ENCODE data around the gene GATA1. TPM values are rescaled to one million over a fixed set of nuclear protein-coding genes. Genes with fewer than 3 reads are reported as not detected.

Gene GATA1
- total and polyA plus RNA-seq, 5 donors from 2014 or later: 0.67 TPM; not detected in 4

DNA sequence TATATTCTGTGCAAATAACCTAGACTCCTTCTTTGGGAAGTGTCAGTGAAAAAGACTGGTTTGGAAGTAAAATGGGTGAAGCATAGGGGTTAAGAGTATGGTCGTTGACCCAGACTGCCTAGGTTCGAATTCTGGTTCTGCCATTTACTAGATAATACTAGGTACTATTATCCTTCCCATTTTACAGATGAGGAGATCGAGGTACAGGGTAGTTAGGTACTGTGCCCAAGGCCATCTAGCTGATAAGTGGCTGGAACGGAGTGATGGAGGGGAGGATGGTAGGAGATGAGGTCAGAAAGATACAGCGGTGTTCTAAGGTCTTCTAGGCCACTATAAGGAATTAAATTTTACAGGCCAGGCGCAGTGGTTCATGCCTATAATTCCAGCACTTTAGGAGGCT, 13.8 kb upstream of the GATA1 start:
- H3K9me3 Mint-ChIP-seq: no peaks in the 10 kb centered on the region
- H3K4me3 Mint-ChIP-seq: no peak overlapping the region
- H3K27me3 Mint-ChIP-seq: no peaks in the 10 kb centered on the region
- no peak overlapping the region for H3K27ac Mint-ChIP-seq
- Histone ChIP-seq H3K4me1 (ENCODE audit: control insufficient read depth, insufficient read depth, low read length, poor library complexity, severe bottlenecking) (no peaks in the 10 kb centered on the region), H3K4me3 (ENCODE audit: low read depth, low read length) (no peak overlapping the region), H3K27ac (ENCODE audit: insufficient read depth, low read length, poor library complexity, severe bottlenecking) (no peak overlapping the region), H3K36me3 (ENCODE audit: control insufficient read depth, insufficient read depth, low read length) (no peaks in the 10 kb centered on the region), H3K9me3 (ENCODE audit: control insufficient read depth in 2 of 2, low read length in 2 of 2) (no peaks in the 10 kb centered on the region), H3K27me3 (ENCODE audit: control insufficient read depth, insufficient read depth, low read length) (no peaks in the 10 kb centered on the region)
- H3K36me3 Mint-ChIP-seq: no peaks in the 10 kb centered on the region
- no peak for ATAC-seq (ENCODE audit: low read depth in 2 of 2)
- no peaks in the 10 kb centered on the region for H3K4me1 Mint-ChIP-seq
- DNase-seq: no peak

DNA sequence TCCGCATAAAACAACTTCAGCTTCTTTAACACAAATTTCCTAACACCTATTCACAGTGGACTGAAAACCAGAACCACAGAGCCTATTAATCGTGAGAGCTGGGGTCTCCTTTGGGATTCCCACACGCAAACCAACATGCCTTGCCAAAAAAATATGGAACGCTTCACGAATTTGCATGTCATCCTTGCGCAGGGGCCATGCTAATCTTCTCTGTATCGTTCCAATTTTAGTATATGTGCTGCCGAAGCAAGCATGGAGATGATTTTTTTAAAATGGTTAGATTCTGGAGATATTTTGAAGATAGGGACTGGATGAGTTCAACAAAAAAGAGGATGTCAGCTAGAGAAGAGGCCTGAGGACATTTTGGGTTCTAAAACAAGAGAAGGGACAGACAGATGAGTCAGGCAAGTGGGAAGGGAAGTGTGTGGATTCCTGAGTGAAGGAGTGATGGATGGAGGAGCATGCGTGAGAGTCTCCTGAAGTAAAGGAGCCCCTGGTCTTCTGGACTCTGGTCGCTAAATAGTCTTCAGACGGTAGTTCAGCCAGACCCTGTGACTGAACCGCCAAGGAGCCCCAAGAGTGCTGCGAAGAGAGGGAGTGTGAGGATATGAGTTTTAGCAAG, 9.5 kb upstream of the GATA1 start:
- H3K4me3 Mint-ChIP-seq: no peak overlapping the region
- no peak for ATAC-seq (ENCODE audit: low read depth in 2 of 2)
- H3K9me3 ChIP-seq (ENCODE audit: control insufficient read depth in 2 of 2, low read length in 2 of 2): no peaks in the 10 kb centered on the region
- no peaks in the 10 kb centered on the region for H3K36me3 ChIP-seq (ENCODE audit: control insufficient read depth, insufficient read depth, low read length)
- H3K4me3 ChIP-seq (ENCODE audit: low read depth, low read length): no peak overlapping the region
- H3K9me3 Mint-ChIP-seq: no peaks in the 10 kb centered on the region
- H3K27me3 Mint-ChIP-seq: no peaks in the 10 kb centered on the region
- DNase-seq: no peak
- H3K27ac ChIP-seq (ENCODE audit: insufficient read depth, low read length, poor library complexity, severe bottlenecking): no peak overlapping the region
- no peaks in the 10 kb centered on the region for H3K27me3 ChIP-seq (ENCODE audit: control insufficient read depth, insufficient read depth, low read length)
- H3K4me1 Mint-ChIP-seq: no peaks in the 10 kb centered on the region
- no peak overlapping the region for H3K27ac Mint-ChIP-seq
- no peaks in the 10 kb centered on the region for H3K4me1 ChIP-seq (ENCODE audit: control insufficient read depth, insufficient read depth, low read length, poor library complexity, severe bottlenecking)
- no peaks in the 10 kb centered on the region for H3K36me3 Mint-ChIP-seq

DNA sequence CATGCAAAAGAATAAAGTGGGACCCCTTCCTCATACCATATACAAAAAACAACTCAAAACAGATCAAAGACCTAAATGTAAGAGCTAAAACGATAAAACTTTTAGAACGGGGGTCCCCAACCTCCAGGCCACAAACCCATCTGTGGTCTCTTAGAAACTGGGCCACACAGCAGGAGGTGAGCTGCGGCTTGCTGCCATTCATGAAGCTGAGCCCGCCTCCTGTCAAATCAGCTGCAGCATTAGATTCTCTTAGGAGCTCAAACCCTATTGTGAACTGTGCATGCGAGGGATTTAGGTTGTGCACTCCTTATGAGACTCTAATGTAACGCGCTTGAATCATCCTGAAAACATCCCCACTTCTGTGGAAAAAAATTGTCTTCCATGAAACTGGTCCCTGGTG, 7.0 kb upstream of the GATA1 start:
- Mint-ChIP-seq H3K27ac (no peak overlapping the region), H3K4me3 (no peak overlapping the region), H3K9me3 (no peaks in the 10 kb centered on the region), H3K36me3 (no peaks in the 10 kb centered on the region), H3K27me3 (no peaks in the 10 kb centered on the region), H3K4me1 (no peaks in the 10 kb centered on the region)
- H3K27ac ChIP-seq (ENCODE audit: insufficient read depth, low read length, poor library complexity, severe bottlenecking): no peak overlapping the region
- no peaks in the 10 kb centered on the region for H3K36me3 ChIP-seq (ENCODE audit: control insufficient read depth, insufficient read depth, low read length)
- no peaks in the 10 kb centered on the region for H3K27me3 ChIP-seq (ENCODE audit: control insufficient read depth, insufficient read depth, low read length)
- H3K4me3 ChIP-seq (ENCODE audit: low read depth, low read length): no peak overlapping the region
- H3K4me1 ChIP-seq (ENCODE audit: control insufficient read depth, insufficient read depth, low read length, poor library complexity, severe bottlenecking): no peaks in the 10 kb centered on the region
- ATAC-seq (ENCODE audit: low read depth in 2 of 2) (no peak), DNase-seq (no peak)
- H3K9me3 ChIP-seq (ENCODE audit: control insufficient read depth in 2 of 2, low read length in 2 of 2): no peaks in the 10 kb centered on the region

DNA sequence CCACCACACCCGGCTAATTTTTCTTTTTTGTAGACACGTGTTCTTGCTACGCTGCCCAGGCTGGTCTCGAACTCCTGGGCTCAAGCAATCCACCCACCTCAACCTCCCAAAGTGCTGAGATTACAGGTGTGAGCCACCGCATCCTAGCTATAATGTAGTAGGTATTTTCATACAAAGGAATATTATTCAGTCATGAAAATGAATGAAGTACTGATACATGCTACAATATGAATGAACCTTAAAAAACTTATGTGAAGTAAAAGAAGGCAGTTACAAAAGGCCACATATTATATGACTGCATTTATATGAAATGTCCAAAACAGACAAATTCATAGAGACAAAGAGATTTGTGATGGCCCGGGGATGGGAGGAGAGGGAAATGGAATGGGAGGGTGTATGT, 4.7 kb upstream of the GATA1 start:
- no peaks in the 10 kb centered on the region for H3K4me1 ChIP-seq (ENCODE audit: control insufficient read depth, insufficient read depth, low read length, poor library complexity, severe bottlenecking)
- Mint-ChIP-seq H3K27ac (no peak overlapping the region), H3K4me1 (no peaks in the 10 kb centered on the region), H3K27me3 (no peaks in the 10 kb centered on the region), H3K36me3 (no peaks in the 10 kb centered on the region), H3K9me3 (no peaks in the 10 kb centered on the region), H3K4me3 (no peak overlapping the region)
- no peak overlapping the region for H3K27ac ChIP-seq (ENCODE audit: insufficient read depth, low read length, poor library complexity, severe bottlenecking)
- no peaks in the 10 kb centered on the region for H3K36me3 ChIP-seq (ENCODE audit: control insufficient read depth, insufficient read depth, low read length)
- no peaks in the 10 kb centered on the region for H3K27me3 ChIP-seq (ENCODE audit: control insufficient read depth, insufficient read depth, low read length)
- no peaks in the 10 kb centered on the region for H3K9me3 ChIP-seq (ENCODE audit: control insufficient read depth in 2 of 2, low read length in 2 of 2)
- ATAC-seq (ENCODE audit: low read depth in 2 of 2) (no peak), DNase-seq (no peak)
- H3K4me3 ChIP-seq (ENCODE audit: low read depth, low read length): no peak overlapping the region

DNA sequence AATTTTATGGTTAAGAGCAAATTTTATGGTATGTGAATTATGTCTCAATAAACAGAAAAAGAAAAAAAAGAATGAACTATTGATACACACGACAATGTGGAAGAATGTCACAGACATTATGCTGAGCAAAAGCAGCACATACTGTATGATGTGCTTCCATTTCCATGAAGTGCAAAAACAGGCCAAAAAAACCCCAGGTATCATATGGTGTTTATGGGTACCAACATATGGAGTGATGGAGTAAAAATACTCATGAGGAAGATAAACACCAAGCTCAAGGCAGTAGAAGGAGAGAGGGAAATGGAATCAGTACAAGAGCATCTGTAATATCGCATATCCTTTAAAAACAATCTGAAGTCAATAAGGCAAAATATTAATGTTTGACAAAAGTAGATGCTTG, 4.2 kb upstream of the GATA1 start:
- no peak overlapping the region for H3K4me3 ChIP-seq (ENCODE audit: low read depth, low read length)
- peak overlapping the region in 1 of 3 donors; percentile 49 for H3K27ac Mint-ChIP-seq
- no peaks in the 10 kb centered on the region for H3K36me3 ChIP-seq (ENCODE audit: control insufficient read depth, insufficient read depth, low read length)
- no peaks in the 10 kb centered on the region for H3K4me1 Mint-ChIP-seq
- H3K27me3 ChIP-seq (ENCODE audit: control insufficient read depth, insufficient read depth, low read length): no peaks in the 10 kb centered on the region
- H3K27ac ChIP-seq (ENCODE audit: insufficient read depth, low read length, poor library complexity, severe bottlenecking): no peak overlapping the region
- H3K36me3 Mint-ChIP-seq: no peaks in the 10 kb centered on the region
- H3K4me3 Mint-ChIP-seq: no peak overlapping the region
- no peaks in the 10 kb centered on the region for H3K9me3 Mint-ChIP-seq
- H3K9me3 ChIP-seq (ENCODE audit: control insufficient read depth in 2 of 2, low read length in 2 of 2): no peaks in the 10 kb centered on the region
- no peaks in the 10 kb centered on the region for H3K4me1 ChIP-seq (ENCODE audit: control insufficient read depth, insufficient read depth, low read length, poor library complexity, severe bottlenecking)
- no peaks in the 10 kb centered on the region for H3K27me3 Mint-ChIP-seq
- ATAC-seq (ENCODE audit: low read depth in 2 of 2) (no peak), DNase-seq (no peak)

DNA sequence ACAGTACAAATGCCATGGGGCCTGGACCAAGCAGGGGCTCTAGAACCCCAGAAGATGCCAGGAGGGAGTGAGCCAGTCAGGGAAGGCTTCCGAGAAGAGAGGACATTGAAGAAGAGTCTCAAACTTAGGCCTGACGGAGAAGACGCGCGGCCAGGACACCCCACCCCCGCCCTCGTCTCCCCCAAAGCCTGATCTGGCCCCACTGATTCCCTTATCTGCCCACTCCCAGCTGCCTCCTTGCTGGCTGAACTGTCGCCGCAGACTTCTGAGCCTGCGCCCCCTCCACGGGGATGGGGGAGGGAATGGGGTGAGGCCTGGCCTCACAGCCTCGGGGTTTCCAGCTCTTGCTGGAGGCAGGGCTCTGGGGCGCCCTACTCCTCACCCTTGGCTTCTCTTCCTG, 3.6 kb upstream of the GATA1 start:
- Histone ChIP-seq H3K4me3 (ENCODE audit: low read depth, low read length) (no peak overlapping the region), H3K36me3 (ENCODE audit: control insufficient read depth, insufficient read depth, low read length) (no peaks in the 10 kb centered on the region), H3K9me3 (ENCODE audit: control insufficient read depth in 2 of 2, low read length in 2 of 2) (no peaks in the 10 kb centered on the region), H3K4me1 (ENCODE audit: control insufficient read depth, insufficient read depth, low read length, poor library complexity, severe bottlenecking) (no peaks in the 10 kb centered on the region), H3K27me3 (ENCODE audit: control insufficient read depth, insufficient read depth, low read length) (no peaks in the 10 kb centered on the region), H3K27ac (ENCODE audit: insufficient read depth, low read length, poor library complexity, severe bottlenecking) (no peak overlapping the region)
- Mint-ChIP-seq H3K9me3 (no peaks in the 10 kb centered on the region), H3K27me3 (no peaks in the 10 kb centered on the region), H3K4me1 (no peaks in the 10 kb centered on the region), H3K36me3 (no peaks in the 10 kb centered on the region), H3K27ac (no peak overlapping the region), H3K4me3 (no peak overlapping the region)
- ATAC-seq (ENCODE audit: low read depth in 2 of 2) (no peak), DNase-seq (no peak)

DNA sequence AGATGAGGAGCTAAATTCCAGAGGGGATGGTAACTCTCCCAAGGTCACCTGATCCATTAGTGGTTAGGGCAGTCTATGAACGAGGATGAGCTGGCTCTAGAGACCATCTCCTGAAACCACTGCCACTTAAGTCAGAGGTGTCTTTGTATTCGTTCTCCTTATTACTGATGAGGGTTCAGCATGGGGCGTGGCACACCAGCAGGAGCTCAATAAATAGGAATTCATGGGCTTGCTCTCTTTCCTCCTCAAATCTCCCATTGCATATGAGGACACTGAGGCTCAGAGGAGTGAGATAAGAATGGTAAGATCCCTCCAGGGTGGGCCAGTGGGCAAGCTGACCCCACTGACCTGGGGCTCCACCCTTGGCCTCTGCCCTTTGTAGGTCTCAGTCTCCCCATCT, 1.7 kb upstream of the GATA1 start:
- no peaks in the 10 kb centered on the region for H3K36me3 Mint-ChIP-seq
- H3K4me3 Mint-ChIP-seq: no peak overlapping the region
- peaks cover 3% of the 10 kb centered on the region for H3K4me1 ChIP-seq (ENCODE audit: control insufficient read depth, insufficient read depth, low read length, poor library complexity, severe bottlenecking)
- no peaks in the 10 kb centered on the region for H3K27me3 ChIP-seq (ENCODE audit: control insufficient read depth, insufficient read depth, low read length)
- no peak overlapping the region for H3K27ac Mint-ChIP-seq
- H3K27ac ChIP-seq (ENCODE audit: insufficient read depth, low read length, poor library complexity, severe bottlenecking): no peak overlapping the region
- H3K9me3 ChIP-seq (ENCODE audit: control insufficient read depth in 2 of 2, low read length in 2 of 2): no peaks in the 10 kb centered on the region
- peaks cover 0 to 2% (median 0%) of the 10 kb centered on the region in 7 donors for H3K9me3 Mint-ChIP-seq
- no peaks in the 10 kb centered on the region for H3K27me3 Mint-ChIP-seq
- no peak for ATAC-seq (ENCODE audit: low read depth in 2 of 2)
- no peak overlapping the region for H3K4me3 ChIP-seq (ENCODE audit: low read depth, low read length)
- peaks cover 0 to 12% (median under 1%) of the 10 kb centered on the region in 4 donors for H3K4me1 Mint-ChIP-seq
- no peak for DNase-seq
- no peaks in the 10 kb centered on the region for H3K36me3 ChIP-seq (ENCODE audit: control insufficient read depth, insufficient read depth, low read length)

DNA sequence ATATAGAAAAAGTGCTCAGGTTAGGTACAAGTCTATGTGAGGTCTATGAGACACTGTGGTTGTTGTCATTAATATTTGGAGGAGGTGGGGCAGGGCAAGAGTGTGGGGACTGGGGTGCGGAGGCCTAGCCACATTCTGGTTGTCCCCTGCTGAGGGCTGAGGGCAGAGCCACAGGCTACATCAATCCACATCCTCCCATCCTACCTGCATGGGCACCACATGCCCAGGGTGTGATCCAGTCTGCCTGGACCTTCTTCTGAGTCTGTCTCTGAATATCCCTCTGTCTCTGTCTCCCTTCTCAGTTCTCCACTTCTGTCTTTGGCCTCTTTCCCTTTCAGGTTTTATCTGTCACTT, 1.2 kb upstream of the GATA1 start:
- peak overlapping the region in 1 of 3 donors; percentile 76 for H3K27ac Mint-ChIP-seq

More for the DNA sequence above, 1.2 kb upstream of the GATA1 start:
- Histone ChIP-seq H3K36me3 (ENCODE audit: control insufficient read depth, insufficient read depth, low read length) (no peaks in the 10 kb centered on the region), H3K27ac (ENCODE audit: insufficient read depth, low read length, poor library complexity, severe bottlenecking) (no peak overlapping the region), H3K4me1 (ENCODE audit: control insufficient read depth, insufficient read depth, low read length, poor library complexity, severe bottlenecking) (peaks cover 4% of the 10 kb centered on the region), H3K27me3 (ENCODE audit: control insufficient read depth, insufficient read depth, low read length) (no peaks in the 10 kb centered on the region), H3K4me3 (ENCODE audit: low read depth, low read length) (no peak overlapping the region), H3K9me3 (ENCODE audit: control insufficient read depth in 2 of 2, low read length in 2 of 2) (no peaks in the 10 kb centered on the region)
- Mint-ChIP-seq H3K4me1 (peaks cover 0 to 14% (median under 1%) of the 10 kb centered on the region in 4 donors), H3K27me3 (no peaks in the 10 kb centered on the region), H3K36me3 (no peaks in the 10 kb centered on the region), H3K4me3 (no peak overlapping the region), H3K9me3 (peaks cover 0 to 2% (median 0%) of the 10 kb centered on the region in 7 donors)
- ATAC-seq (ENCODE audit: low read depth in 2 of 2) (no peak), DNase-seq (no peak)

Data from CD4-positive, CD25-positive, alpha-beta regulatory T cell (primary cell).